Measurements from ENCODE around the gene XPC.

DNA sequence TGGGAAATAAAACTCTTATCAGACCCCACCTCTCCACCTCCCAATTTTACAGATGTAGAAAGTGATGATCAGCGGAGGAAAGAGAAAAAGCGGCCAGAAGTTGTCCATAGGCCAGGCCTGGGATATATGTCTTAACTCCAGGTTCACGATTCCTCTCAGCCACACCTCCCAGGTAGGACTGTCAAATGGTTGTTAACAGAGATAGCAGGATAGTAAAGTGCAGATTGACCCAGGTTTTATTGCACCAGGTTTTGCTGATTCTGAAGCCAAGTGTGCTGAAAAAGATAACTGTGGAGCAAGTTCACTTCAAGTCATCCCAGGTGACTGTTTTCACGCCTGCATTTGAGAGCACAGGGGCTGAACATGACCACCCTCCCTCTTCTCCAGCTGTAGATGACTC, 36.4 kb upstream of the XPC start:
- TF ChIP-seq, protein P1, sequence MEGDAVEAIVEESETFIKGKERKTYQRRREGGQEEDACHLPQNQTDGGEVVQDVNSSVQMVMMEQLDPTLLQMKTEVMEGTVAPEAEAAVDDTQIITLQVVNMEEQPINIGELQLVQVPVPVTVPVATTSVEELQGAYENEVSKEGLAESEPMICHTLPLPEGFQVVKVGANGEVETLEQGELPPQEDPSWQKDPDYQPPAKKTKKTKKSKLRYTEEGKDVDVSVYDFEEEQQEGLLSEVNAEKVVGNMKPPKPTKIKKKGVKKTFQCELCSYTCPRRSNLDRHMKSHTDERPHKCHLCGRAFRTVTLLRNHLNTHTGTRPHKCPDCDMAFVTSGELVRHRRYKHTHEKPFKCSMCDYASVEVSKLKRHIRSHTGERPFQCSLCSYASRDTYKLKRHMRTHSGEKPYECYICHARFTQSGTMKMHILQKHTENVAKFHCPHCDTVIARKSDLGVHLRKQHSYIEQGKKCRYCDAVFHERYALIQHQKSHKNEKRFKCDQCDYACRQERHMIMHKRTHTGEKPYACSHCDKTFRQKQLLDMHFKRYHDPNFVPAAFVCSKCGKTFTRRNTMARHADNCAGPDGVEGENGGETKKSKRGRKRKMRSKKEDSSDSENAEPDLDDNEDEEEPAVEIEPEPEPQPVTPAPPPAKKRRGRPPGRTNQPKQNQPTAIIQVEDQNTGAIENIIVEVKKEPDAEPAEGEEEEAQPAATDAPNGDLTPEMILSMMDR (IDR thresholded peaks at IDR 0.05), result no peak
- no peak for TF ChIP-seq POLR2A (IDR thresholded peaks at IDR 0.05)
